IPS DF 4.7 (cell line): Measurements from ENCODE around the gene RPLP2.

ENCODE experiments used
- DNase-seq: peaks from one replicate; pipeline ENCODE4 v3.0.0-alpha.2; 2013; ENCODE audit warnings: low spot score; ENCODE audit errors: extremely low read depth

The RPLP2 gene

GRCh38 chr11:803770-804598, 5.8 kb upstream of the RPLP2 start:
- no peak for DNase-seq

GRCh38 chr11:804599-804964, 5.2 kb upstream of the RPLP2 start:
- DNase-seq, result no peak

DNA sequence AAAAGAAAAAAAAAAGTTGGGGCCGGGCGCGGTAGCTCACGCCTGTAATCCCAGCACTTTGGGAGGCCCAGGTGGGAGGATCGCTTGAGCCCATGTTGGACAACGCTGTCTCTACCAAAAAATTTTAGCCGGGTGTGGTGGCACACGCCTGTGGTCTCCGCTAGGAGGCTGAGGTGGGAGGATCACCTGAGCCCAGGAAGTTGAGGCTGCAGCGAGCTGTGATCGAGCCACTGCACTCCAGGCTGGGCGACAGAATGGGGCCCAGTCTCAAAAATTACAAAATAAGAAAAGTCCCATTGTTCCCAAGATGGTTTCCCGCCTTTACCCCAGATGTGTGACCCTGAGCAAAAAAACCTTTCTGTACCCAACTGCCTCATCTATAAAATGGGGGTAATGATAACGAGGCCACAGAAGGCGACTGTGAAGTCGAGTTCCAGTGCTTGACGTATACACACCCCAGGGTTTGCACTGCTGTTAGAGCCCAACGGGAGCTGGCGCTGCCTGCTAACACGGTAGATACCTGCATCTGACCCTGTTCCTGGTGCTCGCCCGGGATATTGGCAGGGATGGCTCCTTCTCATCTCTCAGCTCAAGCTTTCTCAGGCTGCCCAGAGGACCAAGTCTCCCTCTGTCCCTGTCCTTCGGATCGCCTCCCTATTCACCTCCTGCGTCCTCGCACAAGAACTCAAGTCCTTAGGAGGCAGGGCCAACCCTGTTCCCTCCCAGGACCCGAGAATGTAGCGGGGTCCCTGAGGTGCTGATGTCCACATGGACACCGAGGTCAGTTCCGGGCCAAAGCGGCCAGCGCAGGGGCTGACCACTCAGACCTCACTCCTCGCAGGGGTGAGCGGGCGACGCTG, 1.1 kb upstream of the RPLP2 start:
- no peak for DNase-seq

GRCh38 chr11:810040-810567, 337 bp downstream of the RPLP2 start:
- no peak for DNase-seq

DNA sequence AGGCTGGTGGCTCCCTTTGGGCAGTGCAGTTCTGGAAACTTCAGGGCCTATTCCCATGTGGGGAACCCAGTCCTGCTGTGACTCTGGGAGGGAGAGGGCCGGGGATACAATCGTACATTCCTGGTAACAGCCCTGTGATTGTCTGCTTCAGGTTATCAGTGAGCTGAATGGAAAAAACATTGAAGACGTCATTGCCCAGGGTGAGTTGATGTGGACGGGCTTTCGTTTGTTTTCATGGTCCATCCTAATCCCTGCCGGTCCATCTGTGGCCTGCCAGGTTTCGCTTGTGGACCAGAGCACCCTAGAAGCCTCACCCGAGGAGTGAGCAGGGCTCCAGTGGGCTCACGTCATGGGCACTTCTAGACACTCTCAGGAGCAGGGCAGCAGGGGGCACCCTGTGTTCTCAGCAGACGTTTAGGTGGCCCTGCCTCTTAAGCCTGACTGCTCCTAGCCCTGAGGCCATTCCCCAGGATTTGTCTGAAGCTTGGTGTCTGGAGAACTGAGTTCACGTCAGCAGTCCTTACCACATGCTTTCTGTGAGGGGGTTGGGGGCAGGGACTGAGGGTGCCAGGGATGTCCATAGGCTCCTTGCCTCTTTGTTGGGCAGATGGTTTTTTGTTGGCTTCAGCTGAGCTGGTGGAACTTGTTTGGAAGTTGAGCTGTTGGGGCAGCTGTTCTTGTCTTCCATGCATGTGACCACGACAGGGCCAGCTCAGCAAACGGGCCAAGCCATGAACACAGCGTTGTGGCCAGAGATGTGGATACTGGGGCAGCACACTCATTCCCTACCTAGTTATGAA, 1.9 kb downstream of the RPLP2 start:
- DNase-seq, result no peak

DNA sequence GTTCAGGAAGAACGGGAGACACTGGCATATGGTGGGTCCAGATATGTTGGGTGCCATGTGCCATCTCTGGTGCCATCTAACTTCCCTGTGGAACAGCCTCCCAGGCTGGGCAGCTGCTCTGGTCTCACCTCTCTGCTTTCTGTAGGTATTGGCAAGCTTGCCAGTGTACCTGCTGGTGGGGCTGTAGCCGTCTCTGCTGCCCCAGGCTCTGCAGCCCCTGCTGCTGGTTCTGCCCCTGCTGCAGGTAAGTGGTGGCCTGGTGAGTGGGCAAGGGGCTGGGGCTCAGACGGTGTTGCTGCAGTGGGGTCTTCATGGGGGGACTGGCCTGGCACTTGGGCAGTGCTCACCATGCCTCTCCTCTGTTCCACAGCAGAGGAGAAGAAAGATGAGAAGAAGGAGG, 2.6 kb downstream of the RPLP2 start:
- no peak for DNase-seq

GRCh38 chr11:813072-813455, 3.3 kb downstream of the RPLP2 start:
- no peak for DNase-seq

- DNase-seq, result no peak
These were observed 3.8 kb downstream of the RPLP2 start for GRCh38 chr11:813456-814096.

- DNase-seq, result no peak
These were observed 6.1 kb downstream of the RPLP2 start for GRCh38 chr11:815675-816432.

- DNase-seq, result no peak
These were observed 6.6 kb downstream of the RPLP2 start for GRCh38 chr11:816433-816779.

DNA sequence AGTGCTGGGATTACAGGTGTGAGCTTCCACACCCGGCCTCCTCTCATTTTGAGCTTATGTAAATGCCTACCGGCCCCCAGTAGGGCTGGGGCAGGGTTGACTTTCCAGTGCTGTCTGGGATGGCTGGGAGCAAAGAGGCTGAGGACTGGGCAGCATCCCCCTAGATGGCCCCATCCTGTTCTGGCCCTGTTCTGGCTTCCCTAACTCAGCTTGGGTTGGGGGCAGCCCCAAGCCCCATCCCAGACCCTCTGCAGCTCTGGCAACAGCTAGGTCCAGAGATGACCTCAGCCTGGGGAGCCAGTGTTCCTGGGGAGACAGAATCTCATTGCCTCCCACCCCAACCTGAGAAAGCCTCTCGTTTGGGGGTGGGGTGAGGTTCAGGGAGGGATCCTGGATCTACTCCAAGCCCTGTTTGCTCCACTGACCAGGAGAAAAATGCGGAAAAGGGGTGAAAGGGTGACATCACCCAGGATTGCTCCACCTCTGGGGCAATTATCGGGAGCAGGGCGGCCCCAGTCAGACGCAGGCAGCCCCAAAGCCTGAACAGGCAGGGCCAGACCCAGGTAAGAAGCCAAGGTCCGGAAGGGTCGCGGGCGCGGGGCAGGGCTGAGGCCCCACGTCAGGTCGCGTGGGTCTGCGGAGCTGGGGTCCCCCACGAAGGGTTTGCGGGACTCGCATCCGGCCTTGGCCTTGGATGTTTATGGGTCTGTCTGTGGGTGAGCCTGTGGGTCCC, 8.8 kb downstream of the RPLP2 start, which contains the start of gene PNPLA2:
PNPLA2 (plus strand) TSS at position 519 of the 733 bp plus-strand sequence. CDS start 805 bp downstream, outside the sequence.
- DNase-seq, result no peak

DNA sequence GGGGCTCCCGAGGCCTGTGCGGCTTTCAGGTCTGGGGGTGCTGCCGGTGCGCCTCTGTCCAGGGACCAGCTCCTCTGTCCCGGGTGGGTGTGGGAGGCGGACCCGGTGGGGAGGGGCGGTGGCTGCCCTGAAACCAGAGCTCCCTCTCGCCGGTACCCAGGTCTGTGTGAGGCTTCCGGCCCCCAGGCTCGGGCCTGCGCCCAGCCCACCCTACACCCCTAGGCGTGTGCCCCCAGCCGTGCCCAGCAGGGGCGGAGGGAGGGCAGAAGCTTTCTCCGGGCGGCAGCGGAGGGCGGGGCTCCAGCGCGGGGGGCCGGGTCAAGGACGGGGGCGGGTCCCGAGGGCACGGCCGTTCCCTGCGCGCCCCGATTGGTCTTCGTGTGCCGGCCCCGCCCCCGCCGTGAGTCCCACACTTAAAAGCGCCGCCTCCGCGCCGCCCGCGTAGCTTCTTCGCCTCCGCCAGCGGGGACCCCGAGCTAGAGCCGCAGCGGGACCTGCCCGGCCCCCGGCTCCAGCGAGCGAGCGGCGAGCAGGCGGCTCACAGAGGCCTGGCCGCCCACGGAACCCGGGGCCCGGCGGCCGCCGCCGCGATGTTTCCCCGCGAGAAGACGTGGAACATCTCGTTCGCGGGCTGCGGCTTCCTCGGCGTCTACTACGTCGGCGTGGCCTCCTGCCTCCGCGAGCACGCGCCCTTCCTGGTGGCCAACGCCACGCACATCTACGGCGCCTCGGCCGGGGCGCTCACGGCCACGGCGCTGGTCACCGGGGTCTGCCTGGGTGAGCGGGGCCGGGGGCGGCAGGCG, 9.6 kb downstream of the RPLP2 start:
- DNase-seq, result no peak

GRCh38 chr11:819943-820649, 10.3 kb downstream of the RPLP2 start:
- no peak for DNase-seq

DNA sequence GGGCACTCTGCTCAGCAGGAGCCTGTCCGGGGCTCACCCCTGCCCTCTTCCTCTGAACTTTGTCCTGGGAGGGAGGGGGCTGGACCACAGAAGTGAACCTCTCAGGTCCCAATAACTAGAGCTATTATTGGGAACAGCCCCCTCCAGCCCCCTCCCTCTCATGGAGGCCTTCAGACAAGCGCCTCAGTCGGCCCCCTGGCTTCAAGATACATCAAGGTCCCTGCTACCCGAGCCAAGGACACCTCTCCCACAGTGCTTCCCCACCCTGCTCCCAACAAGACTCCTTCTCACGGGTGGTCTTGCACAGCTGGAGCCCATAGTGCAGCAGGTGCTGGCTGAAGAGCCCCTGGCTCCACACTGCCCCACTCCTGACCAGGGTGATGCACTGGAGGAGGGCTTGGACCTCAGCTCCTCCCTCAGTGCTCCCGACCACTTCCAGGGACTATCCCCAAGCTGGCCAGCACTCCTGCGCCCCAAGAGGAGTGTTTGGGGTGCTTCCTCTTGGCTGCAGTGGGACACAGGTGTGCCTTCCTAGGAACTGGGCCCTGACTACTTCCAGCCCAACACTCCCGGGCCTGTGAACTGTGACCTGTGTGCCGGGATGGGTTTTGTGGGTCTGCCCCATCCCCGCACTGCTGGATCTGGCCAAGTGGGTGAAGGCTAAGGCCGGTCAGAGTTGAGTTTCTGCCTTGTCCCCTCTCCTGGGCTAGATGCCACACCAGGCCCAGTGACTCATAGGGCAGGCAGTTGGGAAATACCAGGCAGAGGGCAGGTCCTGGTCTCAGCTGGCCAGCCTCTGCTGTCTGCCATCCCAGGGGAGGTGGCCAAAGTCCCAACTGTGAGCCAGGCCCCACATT, 11.1 kb downstream of the RPLP2 start:
- no peak for DNase-seq

DNA sequence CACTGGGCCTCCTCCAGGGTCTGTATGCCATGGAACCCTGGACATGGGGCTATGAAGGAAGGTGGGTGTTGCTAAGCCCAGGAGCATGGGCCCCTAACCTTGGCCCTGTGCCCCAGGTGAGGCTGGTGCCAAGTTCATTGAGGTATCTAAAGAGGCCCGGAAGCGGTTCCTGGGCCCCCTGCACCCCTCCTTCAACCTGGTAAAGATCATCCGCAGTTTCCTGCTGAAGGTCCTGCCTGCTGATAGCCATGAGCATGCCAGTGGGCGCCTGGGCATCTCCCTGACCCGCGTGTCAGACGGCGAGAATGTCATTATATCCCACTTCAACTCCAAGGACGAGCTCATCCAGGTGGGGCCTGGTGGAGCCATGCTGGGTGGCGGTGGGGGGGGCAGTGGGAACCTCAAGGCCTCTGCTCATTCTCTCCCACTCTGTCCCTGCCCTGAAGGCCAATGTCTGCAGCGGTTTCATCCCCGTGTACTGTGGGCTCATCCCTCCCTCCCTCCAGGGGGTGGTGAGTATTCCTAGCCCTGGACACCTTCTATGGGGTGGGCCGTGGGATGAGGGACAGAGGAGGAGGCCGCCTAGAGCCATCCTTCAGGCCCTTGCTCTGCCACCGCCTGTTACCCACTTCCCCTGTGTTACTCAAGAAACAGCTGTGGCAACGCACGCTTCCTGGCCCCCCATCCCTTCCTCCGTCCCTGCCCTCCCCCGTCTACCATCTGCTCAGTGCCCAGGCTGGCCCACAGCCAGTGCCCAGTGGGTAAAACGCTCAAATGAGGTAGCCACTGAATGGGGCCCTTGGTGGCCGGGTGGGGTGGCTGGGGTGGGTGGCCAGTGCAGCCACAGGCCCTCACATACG, 12.0 kb downstream of the RPLP2 start:
- no peak for DNase-seq
